ENCODE data around the gene LAMC3.
"Not testable (repeated sequence)": the region's sequence is repeated elsewhere in the genome, so short reads cannot be mapped to it uniquely, and the experiment has no call there.

The LAMC3 gene

GRCh38 chr9:131101207-131101964, 92.4 kb downstream of the LAMC3 start:
- DNase-seq = no peak

GRCh38 chr9:131103024-131103423, 94.0 kb downstream of the LAMC3 start:
- no peak for DNase-seq

GRCh38 chr9:131103535-131103934, 94.6 kb downstream of the LAMC3 start:
- no peak for DNase-seq

- DNase-seq = no peak
Observed at GRCh38 chr9:131104016-131104740, 95.2 kb downstream of the LAMC3 start.

GRCh38 chr9:131105952-131106351, 97.0 kb downstream of the LAMC3 start:
- no peak for DNase-seq

GRCh38 chr9:131107760-131108159, 98.8 kb downstream of the LAMC3 start:
- DNase-seq = no peak

- no peak for DNase-seq
Observed at GRCh38 chr9:131111186-131111853, 102.3 kb downstream of the LAMC3 start.

- DNase-seq = no peak
Observed at GRCh38 chr9:131111854-131112311, 102.9 kb downstream of the LAMC3 start.

- no peak for DNase-seq
Observed at GRCh38 chr9:131112374-131113154, 103.6 kb downstream of the LAMC3 start.

- DNase-seq = no peak
Observed at GRCh38 chr9:131113655-131114054, 104.7 kb downstream of the LAMC3 start.

GRCh38 chr9:131114084-131114535, 105.1 kb downstream of the LAMC3 start:
- no peak for DNase-seq

- DNase-seq = not testable (repeated sequence)
Observed at GRCh38 chr9:131115360-131115742, 106.4 kb downstream of the LAMC3 start.

- no peak for DNase-seq
Observed at GRCh38 chr9:131116281-131117120, 107.5 kb downstream of the LAMC3 start.

- no peak for DNase-seq
Observed at GRCh38 chr9:131117121-131117761, 108.3 kb downstream of the LAMC3 start.

GRCh38 chr9:131117762-131118145, 108.8 kb downstream of the LAMC3 start:
- DNase-seq = no peak

GRCh38 chr9:131119600-131119999, 110.6 kb downstream of the LAMC3 start:
- no peak for DNase-seq

GRCh38 chr9:131120620-131121228, 111.8 kb downstream of the LAMC3 start:
- no peak for DNase-seq

- DNase-seq = no peak
Observed at GRCh38 chr9:131121346-131121745, 112.4 kb downstream of the LAMC3 start.

GRCh38 chr9:131122158-131122557, 113.2 kb downstream of the LAMC3 start:
- DNase-seq = no peak

GRCh38 chr9:131125038-131125287, 116.0 kb downstream of the LAMC3 start:
- no peak for DNase-seq

Data from right forelimb (tissue), 1 donor.